ENCODE measurements around the gene KRTAP10-12.

Gene KRTAP10-12

DNA sequence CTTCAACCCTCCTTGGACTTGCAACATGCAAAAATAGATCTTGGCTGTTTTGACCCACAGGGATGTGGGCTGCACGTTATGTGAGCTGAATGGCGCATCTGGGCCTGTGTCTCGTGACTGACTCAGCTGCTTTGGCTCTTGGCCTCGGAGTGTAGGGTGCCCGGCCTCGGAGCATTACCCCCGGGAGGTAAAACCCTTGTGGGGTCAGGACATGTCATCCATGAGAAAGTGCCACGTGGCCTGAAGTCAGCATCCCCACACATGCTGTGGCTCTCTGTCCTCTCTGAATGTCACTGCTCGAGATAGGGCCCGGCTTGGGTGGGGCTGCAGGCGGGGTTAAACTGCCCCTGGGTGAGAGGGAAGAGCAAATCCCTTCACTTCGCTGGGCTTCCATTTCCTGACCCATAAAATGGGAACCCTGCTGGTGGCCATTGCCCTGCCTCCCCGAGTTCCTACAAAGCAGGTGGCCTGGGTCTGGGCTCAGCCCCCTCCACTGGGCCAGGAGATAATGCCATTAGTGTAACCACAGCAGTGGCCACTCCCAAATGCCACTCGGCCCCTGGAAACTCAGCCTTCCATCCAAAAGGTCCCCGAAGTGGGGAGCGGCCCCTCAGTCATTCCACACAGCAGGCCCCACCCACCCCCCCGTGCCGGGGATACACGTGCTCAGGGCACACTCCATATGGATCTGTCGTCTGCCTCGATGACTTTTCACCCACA, 37.2 kb downstream of the KRTAP10-12 start:
- DNase-seq (ENCODE audit: low spot score) = no peak

DNA sequence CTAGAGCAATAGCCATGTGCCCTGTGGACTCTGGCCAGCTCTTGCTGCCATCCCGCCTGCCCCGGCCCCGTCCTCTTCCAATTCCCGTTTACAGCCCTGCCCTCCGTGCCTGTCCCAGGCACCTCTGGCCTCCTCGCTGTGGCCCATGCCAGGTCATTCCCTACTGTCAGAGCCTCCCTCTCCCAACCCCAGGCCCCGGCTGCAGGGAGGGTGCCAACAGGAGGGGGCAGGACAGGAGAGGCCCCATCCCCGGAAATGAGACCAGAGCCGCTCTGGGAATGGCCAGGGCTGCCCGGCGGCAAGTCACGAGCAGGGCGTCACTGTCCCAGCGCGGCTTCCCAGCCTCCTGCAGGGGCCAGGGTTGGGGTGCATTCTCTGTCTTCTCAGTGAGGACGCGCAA, 37.9 kb downstream of the KRTAP10-12 start:
- DNase-seq (ENCODE audit: low spot score) = no peak

GRCh38 chr21:44735821-44736220, 38.8 kb downstream of the KRTAP10-12 start:
- DNase-seq (ENCODE audit: low spot score) = no peak

- DNase-seq (ENCODE audit: low spot score) = no peak
Observed at GRCh38 chr21:44736291-44737004, 39.5 kb downstream of the KRTAP10-12 start.

DNA sequence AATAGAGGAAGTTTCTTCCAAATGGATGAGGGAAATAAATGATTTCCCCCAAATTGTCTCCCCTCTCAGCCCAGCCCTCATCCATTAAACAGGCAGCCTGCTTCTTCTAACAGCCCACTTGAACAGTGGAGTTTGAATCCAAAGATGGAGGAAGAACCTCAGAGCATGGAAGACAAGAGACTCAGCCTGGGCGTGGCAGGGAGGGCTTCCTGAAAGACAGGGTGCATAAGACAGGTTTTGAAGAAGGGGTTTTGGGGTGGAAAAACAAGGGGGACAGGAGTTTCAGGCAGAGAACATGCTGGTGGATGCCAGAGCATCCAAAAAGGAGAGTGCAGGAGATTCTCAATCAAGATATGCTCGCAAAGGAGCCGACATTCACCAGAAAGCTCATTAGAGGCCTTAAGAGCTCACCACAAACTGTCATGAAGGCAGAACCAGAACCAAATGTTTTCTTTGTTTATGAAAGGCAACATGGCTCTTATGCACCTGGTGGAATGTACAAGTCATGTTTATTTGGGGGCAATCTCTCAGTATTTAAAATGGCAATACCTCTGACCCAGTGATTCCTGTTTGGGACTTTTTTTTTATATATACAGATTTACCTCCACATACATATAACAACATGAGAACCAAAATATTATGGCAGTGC, 40.9 kb downstream of the KRTAP10-12 start:
- no peak for DNase-seq (ENCODE audit: low spot score)

DNA sequence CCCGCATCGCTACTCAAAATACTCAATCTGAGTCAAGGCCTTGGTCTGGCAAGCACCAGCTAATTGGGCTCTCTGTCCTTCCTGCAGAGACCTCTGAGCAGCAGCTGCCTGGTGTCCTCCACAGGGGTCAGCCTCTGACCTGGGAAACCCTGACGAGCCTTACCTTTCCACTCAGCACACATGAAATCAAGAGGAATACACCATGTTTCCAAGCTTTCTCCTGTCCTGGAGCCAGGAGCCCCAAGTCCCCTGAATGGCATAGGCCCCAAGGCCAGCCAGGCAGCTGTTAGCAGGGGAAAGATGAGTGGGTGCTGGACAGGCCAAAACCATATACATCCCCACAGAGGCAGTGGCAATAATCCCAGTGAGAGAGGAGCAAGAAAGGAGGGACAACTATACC, 41.6 kb downstream of the KRTAP10-12 start:
- no peak for DNase-seq (ENCODE audit: low spot score)

- no peak for DNase-seq (ENCODE audit: low spot score)
Observed at GRCh38 chr21:44739316-44739715, 42.3 kb downstream of the KRTAP10-12 start.

DNA sequence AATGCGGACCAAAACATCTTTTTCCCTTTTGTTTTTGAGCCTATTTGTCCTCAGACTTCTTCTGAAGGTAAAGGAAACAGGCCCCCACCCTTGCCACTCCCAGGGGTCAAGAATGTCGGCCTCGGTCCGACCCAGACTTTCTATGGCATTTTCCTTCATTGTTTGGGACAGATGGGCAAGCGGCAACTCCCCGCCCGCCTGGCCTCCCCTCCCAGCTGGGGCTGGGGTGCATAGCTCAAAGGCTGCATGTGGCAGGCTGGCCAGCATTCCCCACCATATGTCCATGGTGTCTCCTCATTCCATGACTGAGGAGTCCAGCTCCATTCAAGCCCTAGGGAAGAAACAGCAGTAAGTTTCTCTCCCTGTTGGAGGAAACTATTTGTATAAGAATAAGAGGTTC, 43.8 kb downstream of the KRTAP10-12 start:
- no peak for DNase-seq (ENCODE audit: low spot score)

DNA sequence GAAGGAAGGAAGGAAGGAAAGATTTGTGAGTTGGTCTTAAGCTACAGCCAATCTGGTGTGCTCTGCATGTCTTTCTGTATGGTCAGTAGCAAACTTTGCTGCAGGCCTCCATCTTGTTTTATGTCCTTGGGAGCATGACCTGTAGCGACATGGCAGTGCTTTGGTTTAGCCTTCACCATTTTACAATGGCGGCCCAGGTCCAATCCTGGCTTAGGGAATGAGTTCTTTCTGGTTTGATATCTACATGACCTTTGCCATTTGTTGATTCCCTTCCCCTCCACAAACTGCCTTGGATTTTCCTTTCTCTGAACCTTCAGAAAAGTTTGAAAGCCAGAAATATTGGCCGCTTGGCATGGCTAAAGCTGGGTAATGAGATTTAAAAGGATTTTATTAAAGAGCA, 44.9 kb downstream of the KRTAP10-12 start:
- no peak for DNase-seq (ENCODE audit: low spot score)

DNA sequence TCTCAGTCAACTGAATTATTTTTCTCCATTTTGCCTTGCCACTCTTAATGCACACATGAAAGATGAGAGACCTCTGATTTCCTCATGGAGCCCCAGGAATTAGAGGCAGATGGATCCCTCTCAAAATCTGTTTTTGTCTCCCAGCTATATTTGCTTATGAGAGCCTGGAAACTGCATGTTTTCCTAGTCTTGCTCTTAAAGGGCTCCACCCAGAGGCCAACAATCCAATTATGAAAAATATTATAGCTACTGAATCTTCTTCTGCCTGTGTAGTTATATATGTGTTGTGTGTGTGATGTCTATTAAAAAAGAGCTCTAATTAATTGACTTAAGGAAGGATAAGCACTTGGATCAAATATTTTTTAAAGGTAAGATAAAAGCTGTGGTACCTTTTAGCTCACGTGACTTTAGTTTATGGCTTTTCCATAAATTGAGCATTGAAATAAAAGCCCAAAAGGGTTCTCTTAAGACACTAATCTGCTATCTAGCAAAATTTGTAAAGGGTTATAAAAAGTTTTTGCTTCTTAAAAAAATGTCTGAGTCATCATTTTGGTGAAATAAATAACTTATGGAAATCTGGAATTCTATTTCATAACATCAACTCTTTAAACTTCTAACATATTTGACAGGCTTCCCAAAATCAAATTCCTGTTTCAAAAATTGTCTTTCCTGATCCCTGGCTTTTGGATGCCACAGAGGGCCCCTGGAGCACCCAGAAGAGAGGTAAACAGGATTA, 45.6 kb downstream of the KRTAP10-12 start:
- no peak for DNase-seq (ENCODE audit: low spot score)
